Measurements from ENCODE around the gene CCDC88C. TPM values are rescaled to one million over a fixed set of nuclear protein-coding genes. Genes with fewer than 3 reads are reported as not detected.
A peak's percentile ranks its signal among the peaks of the same experiment; 100 is the strongest.

The CCDC88C gene
- total RNA-seq, 1 donor: 0.36 TPM

- DNase-seq (ENCODE audit: insufficient read length, low spot score, missing footprints): peak; percentile 54
- Histone ChIP-seq H2AFZ (ENCODE audit: low read length) (peak overlapping the region; percentile 42), H3K36me3 (ENCODE audit: insufficient read depth, low read length) (no peaks in the 10 kb centered on the region), H3K27ac (ENCODE audit: low read depth, low read length) (peak overlapping the region; percentile 42), H3K4me1 (ENCODE audit: insufficient read depth, low read length) (peaks cover 26% of the 10 kb centered on the region), H3K4me3 (ENCODE audit: insufficient read depth, low read length) (no peak overlapping the region), H3K9me3 (ENCODE audit: low read depth, low read length) (no peaks in the 10 kb centered on the region), H3K79me2 (ENCODE audit: insufficient read depth, low read length) (no peaks in the 10 kb centered on the region), H3K27me3 (ENCODE audit: insufficient read depth, low read length) (no peaks in the 10 kb centered on the region), H4K20me1 (ENCODE audit: insufficient read depth, low read length) (no peaks in the 10 kb centered on the region), H3K4me2 (ENCODE audit: insufficient read depth, low read length) (peak overlapping the region; percentile 56)
- no peak for TF ChIP-seq CTCF (IDR thresholded peaks at IDR 0.05; ENCODE audit: extremely low read depth, low read depth, low read length)
Measured at GRCh38 chr14:91284791-91285548, 132.7 kb downstream of the CCDC88C start.

GRCh38 chr14:91284146-91284790 lies 133.4 kb downstream of the CCDC88C start:
- H3K4me2 ChIP-seq (ENCODE audit: insufficient read depth, low read length): peak overlapping the region; percentile 56
- H4K20me1 ChIP-seq (ENCODE audit: insufficient read depth, low read length): no peaks in the 10 kb centered on the region
- H3K27me3 ChIP-seq (ENCODE audit: insufficient read depth, low read length): no peaks in the 10 kb centered on the region
- H3K4me1 ChIP-seq (ENCODE audit: insufficient read depth, low read length): peaks cover 26% of the 10 kb centered on the region
- H3K36me3 ChIP-seq (ENCODE audit: insufficient read depth, low read length): no peaks in the 10 kb centered on the region
- peak overlapping the region; percentile 82 for H3K27ac ChIP-seq (ENCODE audit: low read depth, low read length)
- no peaks in the 10 kb centered on the region for H3K9me3 ChIP-seq (ENCODE audit: low read depth, low read length)
- H3K79me2 ChIP-seq (ENCODE audit: insufficient read depth, low read length): no peaks in the 10 kb centered on the region
- DNase-seq (ENCODE audit: insufficient read length, low spot score, missing footprints): peak; percentile 98
- no peak for TF ChIP-seq CTCF (IDR thresholded peaks at IDR 0.05; ENCODE audit: extremely low read depth, low read depth, low read length)
- peak overlapping the region; percentile 42 for H2AFZ ChIP-seq (ENCODE audit: low read length)
- H3K4me3 ChIP-seq (ENCODE audit: insufficient read depth, low read length): no peak overlapping the region

GRCh38 chr14:91283666-91284065 lies 134.0 kb downstream of the CCDC88C start:
- Histone ChIP-seq H4K20me1 (ENCODE audit: insufficient read depth, low read length) (no peaks in the 10 kb centered on the region), H3K36me3 (ENCODE audit: insufficient read depth, low read length) (no peaks in the 10 kb centered on the region), H3K79me2 (ENCODE audit: insufficient read depth, low read length) (no peaks in the 10 kb centered on the region), H3K9me3 (ENCODE audit: low read depth, low read length) (no peaks in the 10 kb centered on the region), H3K4me2 (ENCODE audit: insufficient read depth, low read length) (peak overlapping the region; percentile 56), H3K4me3 (ENCODE audit: insufficient read depth, low read length) (no peak overlapping the region), H3K27ac (ENCODE audit: low read depth, low read length) (peak overlapping the region; percentile 82), H3K27me3 (ENCODE audit: insufficient read depth, low read length) (no peaks in the 10 kb centered on the region), H2AFZ (ENCODE audit: low read length) (peak overlapping the region; percentile 80), H3K4me1 (ENCODE audit: insufficient read depth, low read length) (peaks cover 26% of the 10 kb centered on the region)
- peak; percentile 94 for DNase-seq (ENCODE audit: insufficient read length, low spot score, missing footprints)
- TF ChIP-seq CTCF (IDR thresholded peaks at IDR 0.05; ENCODE audit: extremely low read depth, low read depth, low read length): no peak

GRCh38 chr14:91282954-91283645 lies 134.5 kb downstream of the CCDC88C start:
- H3K27me3 ChIP-seq (ENCODE audit: insufficient read depth, low read length): no peaks in the 10 kb centered on the region
- H3K4me2 ChIP-seq (ENCODE audit: insufficient read depth, low read length): no peak overlapping the region
- peak overlapping the region; percentile 80 for H2AFZ ChIP-seq (ENCODE audit: low read length)
- peaks cover 26% of the 10 kb centered on the region for H3K4me1 ChIP-seq (ENCODE audit: insufficient read depth, low read length)
- no peaks in the 10 kb centered on the region for H3K9me3 ChIP-seq (ENCODE audit: low read depth, low read length)
- TF ChIP-seq CTCF (IDR thresholded peaks at IDR 0.05; ENCODE audit: extremely low read depth, low read depth, low read length): no peak
- no peak overlapping the region for H3K4me3 ChIP-seq (ENCODE audit: insufficient read depth, low read length)
- DNase-seq (ENCODE audit: insufficient read length, low spot score, missing footprints): peak; percentile 59
- H4K20me1 ChIP-seq (ENCODE audit: insufficient read depth, low read length): no peaks in the 10 kb centered on the region
- no peaks in the 10 kb centered on the region for H3K36me3 ChIP-seq (ENCODE audit: insufficient read depth, low read length)
- no peaks in the 10 kb centered on the region for H3K79me2 ChIP-seq (ENCODE audit: insufficient read depth, low read length)
- H3K27ac ChIP-seq (ENCODE audit: low read depth, low read length): peak overlapping the region; percentile 82

All from osteoblast (primary cell).